NT2/D1 (cell line): Measurements from ENCODE around the gene NANOS1.

ENCODE experiments used
- SUZ12 ChIP-seq: IDR thresholded peaks from 2 replicates; pipeline ENCODE4 v1.6.1; 2011; ENCODE audit not compliant: insufficient read length, insufficient read depth; ENCODE audit errors: extremely low read depth
- ZNF274 ChIP-seq: IDR thresholded peaks from 2 replicates; pipeline ENCODE4 v1.6.1; 2011; ENCODE audit warnings: mild to moderate bottlenecking, low read depth, low read length

DNA sequence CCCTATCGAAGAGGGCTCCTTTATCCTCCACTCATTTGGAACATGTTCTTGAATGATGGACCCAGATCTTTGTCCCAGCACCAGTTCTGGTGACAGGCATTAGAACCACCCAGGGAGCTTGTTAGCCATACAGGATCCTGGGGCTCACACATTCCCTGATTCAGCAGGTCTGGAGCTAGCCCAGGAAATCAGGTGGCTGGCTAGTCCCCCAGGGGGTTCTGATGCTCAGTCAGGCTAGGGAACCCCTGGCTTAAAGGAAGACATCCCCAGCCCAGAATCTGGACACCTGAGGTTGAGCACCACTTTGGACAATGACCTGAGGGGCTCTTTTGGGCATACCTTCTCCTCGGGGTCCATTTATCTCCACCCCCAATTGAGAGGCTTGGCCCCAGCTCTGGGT lies 37.0 kb upstream of the NANOS1 start:
- TF ChIP-seq ZNF274 (no peak), SUZ12 (no peak)
